ENCODE results near the gene TRIM13. TPM values are rescaled to one million over a fixed set of nuclear protein-coding genes. Genes with fewer than 3 reads are reported as not detected.

The TRIM13 gene
- polyA plus RNA-seq, 3 donors, result 5.8 to 14.1 (median 6.1) TPM

GRCh38 chr13:50017819-50018218 is 21.0 kb downstream of the TRIM13 start:
- TF ChIP-seq CTCF (IDR thresholded peaks at IDR 0.05), result no peak
- peak overlapping the region in 1 of 2 donors; percentile 17 for H3K27ac ChIP-seq (ENCODE audit: low read depth in 1 of 2, low read length in 2 of 2)
- H3K4me3 ChIP-seq (replicated peaks in 1 of 3; ENCODE audit: low read depth in 2 of 3, low read length in 3 of 3), result no peak overlapping the region
- Mint-ChIP-seq H3K36me3 (peaks cover 40 to 68% of the 10 kb centered on the region in 2 donors), H3K4me1 (no peaks in the 10 kb centered on the region), H3K27ac (peak overlapping the region in 2 of 7 donors; percentile 6 to 73), H3K27me3 (ENCODE audit: low read depth in 3 of 3) (no peaks in the 10 kb centered on the region), H3K4me3 (no peak overlapping the region), H3K9me3 (peaks cover 0 to 2% (median 0%) of the 10 kb centered on the region in 7 donors)
- H3K4me1 ChIP-seq (ENCODE audit: control insufficient read depth in 1 of 2, insufficient read depth in 2 of 2, low read length in 2 of 2), result no peaks in the 10 kb centered on the region
- H2AFZ ChIP-seq (ENCODE audit: insufficient read depth, low read depth, low read length, poor library complexity, severe bottlenecking), result no peak overlapping the region
- H3K9me3 ChIP-seq (replicated peaks in 1 of 2; ENCODE audit: control insufficient read depth in 1 of 2, insufficient read depth in 1 of 2, low read length in 2 of 2), result no peaks in the 10 kb centered on the region
- no peak overlapping the region for H3K4me2 ChIP-seq (replicated peaks; ENCODE audit: extremely low read depth, low read length, poor library complexity, severe bottlenecking)
- peaks cover 16% of the 10 kb centered on the region for H3K79me2 ChIP-seq (ENCODE audit: insufficient read depth, low read length)
- intact Hi-C loops (cut with micrococcal nuclease), result no loop called here
- H4K20me1 ChIP-seq (ENCODE audit: insufficient read depth, low read length), result peaks cover 53% of the 10 kb centered on the region
- H3K27me3 ChIP-seq (ENCODE audit: control insufficient read depth in 2 of 2, insufficient read depth in 2 of 2, low read length in 2 of 2), result no peaks in the 10 kb centered on the region
- H3K36me3 ChIP-seq (replicated peaks in 1 of 2; ENCODE audit: control insufficient read depth in 1 of 2, insufficient read depth in 2 of 2, low read length in 2 of 2), result peaks cover 36 to 87% of the 10 kb centered on the region in 2 donors
- no peak overlapping the region for H3K9ac ChIP-seq (ENCODE audit: insufficient read depth, low read length, poor library complexity, severe bottlenecking)
- DNase-seq, result no peak

- Mint-ChIP-seq H3K36me3 (peaks cover 59 to 71% of the 10 kb centered on the region in 2 donors), H3K4me3 (no peak overlapping the region), H3K27ac (peak overlapping the region in 1 of 7 donors; percentile 7), H3K27me3 (ENCODE audit: low read depth in 3 of 3) (no peaks in the 10 kb centered on the region), H3K9me3 (peaks cover 0 to 2% (median 0%) of the 10 kb centered on the region in 7 donors), H3K4me1 (no peaks in the 10 kb centered on the region)
- no peaks in the 10 kb centered on the region for H3K27me3 ChIP-seq (ENCODE audit: control insufficient read depth in 2 of 2, insufficient read depth in 2 of 2, low read length in 2 of 2)
- H3K79me2 ChIP-seq (ENCODE audit: insufficient read depth, low read length), result peaks cover 24% of the 10 kb centered on the region
- no peak overlapping the region for H3K9ac ChIP-seq (ENCODE audit: insufficient read depth, low read length, poor library complexity, severe bottlenecking)
- H3K4me1 ChIP-seq (ENCODE audit: control insufficient read depth in 1 of 2, insufficient read depth in 2 of 2, low read length in 2 of 2), result no peaks in the 10 kb centered on the region
- H3K9me3 ChIP-seq (replicated peaks in 1 of 2; ENCODE audit: control insufficient read depth in 1 of 2, insufficient read depth in 1 of 2, low read length in 2 of 2), result no peaks in the 10 kb centered on the region
- peaks cover 47% of the 10 kb centered on the region for H4K20me1 ChIP-seq (ENCODE audit: insufficient read depth, low read length)
- no peak overlapping the region for H3K4me3 ChIP-seq (replicated peaks in 1 of 3; ENCODE audit: low read depth in 2 of 3, low read length in 3 of 3)
- no peak overlapping the region for H3K4me2 ChIP-seq (replicated peaks; ENCODE audit: extremely low read depth, low read length, poor library complexity, severe bottlenecking)
- no CpG with 5 or more reads among the region's 1 CpG for WGBS (ENCODE audit: insufficient coverage)
- peak overlapping the region in 1 of 2 donors; percentile 48 for H3K27ac ChIP-seq (ENCODE audit: low read depth in 1 of 2, low read length in 2 of 2)
- no peak overlapping the region for H2AFZ ChIP-seq (ENCODE audit: insufficient read depth, low read depth, low read length, poor library complexity, severe bottlenecking)
- no peak for TF ChIP-seq CTCF (IDR thresholded peaks at IDR 0.05)
- H3K36me3 ChIP-seq (replicated peaks in 1 of 2; ENCODE audit: control insufficient read depth in 1 of 2, insufficient read depth in 2 of 2, low read length in 2 of 2), result peaks cover 45 to 87% of the 10 kb centered on the region in 2 donors
- DNase-seq, result no peak
- intact Hi-C loops (cut with micrococcal nuclease), result no loop called here
Measured at GRCh38 chr13:50025436-50025835, 28.6 kb downstream of the TRIM13 start.

Measured in CD14-positive monocyte (primary cell).